HepG2 (cell line): Measurements from ENCODE around the gene CELF4. TPM values are rescaled to one million over a fixed set of nuclear protein-coding genes. Genes with fewer than 3 reads are reported as not detected.

Source experiments
- ATAC-seq: fragments of 200-7000 bp; cut with Tn5 transposase; 3 replicates; pipeline ENCODE4 v1.9.1; 2020; ENCODE audit warnings: mild to moderate bottlenecking, moderate library complexity
- BruUV-seq: library from RNA; stranded (reverse); fragments of 400-500 nt; replicated peaks from 2 replicates; lab custom pipeline; 2021; lab: Mats Ljungman, UMichigan
- CTCF ChIA-PET: fragments of 300-600 bp; formaldehyde crosslinking; extraction: SDS; loops from one replicate; lab custom pipeline; 2021; ENCODE audit warnings: low total read pairs, inconsistent platforms, low intra/inter-chr PET ratio; lab: Yijun Ruan, JAX
- POLR2A ChIA-PET: fragments of 350-600 bp; sonication (Branson Sonifier 250); formaldehyde crosslinking; loops from one replicate; lab custom pipeline; 2020; ENCODE audit warnings: antibody characterized with exemption, inconsistent platforms; lab: Yijun Ruan, JAX
- DNase-seq: peaks from one replicate; pipeline ENCODE4 v3.0.0-alpha.2; 2015; ENCODE audit warnings: low spot score
- FAIRE-seq: peaks from 3 replicates; lab custom pipeline; 2011; peaks lifted over from hg19 to GRCh38; lab: Jason Lieb, UNC
- H2AFZ ChIP-seq: one replicate; pipeline ENCODE4 v1.6.1; 2011; ENCODE audit warnings: low read length, inconsistent platforms
- H3K27ac ChIP-seq: fragments of 300-600 bp; 3 replicates; pipeline ENCODE4 v1.8.0; 2011; ENCODE audit warnings: mixed run types, mild to moderate bottlenecking, mixed read lengths, low read length, inconsistent platforms; ENCODE audit not compliant: insufficient read depth; ENCODE audit errors: extremely low read length
- H3K27me3 ChIP-seq, 2 experiments: fragments of 200-600 bp in 1 of 2; 2 replicates in 1 of 2; 3 replicates in 1 of 2; pipeline versions ENCODE4 v1.6.0 to v1.8.0; 2011; ENCODE audit warnings: low read length in 2 of 2, mild to moderate bottlenecking in 2 of 2, moderate library complexity in 2 of 2, inconsistent platforms in 1 of 2; ENCODE audit not compliant: insufficient read depth in 2 of 2, control insufficient read depth in 1 of 2
- H3K36me3 ChIP-seq, 2 experiments: fragments of 200-600 bp in 1 of 2; replicated peaks in 1 of 2; 2 replicates in 1 of 2; 3 replicates in 1 of 2; pipeline versions ENCODE4 v1.5.1 to v1.8.0; 2011; ENCODE audit warnings: low read length in 2 of 2, inconsistent platforms in 1 of 2; ENCODE audit not compliant: insufficient read depth in 2 of 2, control insufficient read depth in 1 of 2
- H3K4me1 ChIP-seq: 2 replicates; pipeline ENCODE4 v1.5.1; 2012; ENCODE audit warnings: low read length, inconsistent platforms; ENCODE audit not compliant: insufficient read depth
- H3K4me2 ChIP-seq: 2 replicates; pipeline ENCODE4 v1.6.0; 2011; ENCODE audit warnings: low read depth, low read length, inconsistent platforms
- H3K4me3 ChIP-seq, 3 experiments: fragments of 200-600 bp in 1 of 3; sonication (generic), shearing (Covaris generic) in 1 of 3; replicated peaks in 1 of 3; 2 replicates each; pipeline ENCODE4 v1.5.1; 2011 to 2016; ENCODE audit warnings: low read length in 3 of 3, inconsistent platforms in 2 of 3, low read depth in 2 of 3, mild to moderate bottlenecking in 2 of 3, control low read depth in 1 of 3, mixed read lengths in 1 of 3; ENCODE audit not compliant: insufficient read depth in 1 of 3
- H3K79me2 ChIP-seq: one replicate; pipeline ENCODE4 v1.6.1; 2011; ENCODE audit warnings: low read length, inconsistent platforms; ENCODE audit not compliant: insufficient read depth
- H3K9ac ChIP-seq: 2 replicates; pipeline ENCODE4 v1.6.0; 2011; ENCODE audit warnings: mild to moderate bottlenecking, low read depth, low read length, inconsistent platforms; ENCODE audit not compliant: insufficient read depth
- H3K9me3 ChIP-seq: 2 replicates; pipeline ENCODE4 v1.5.1; 2012; ENCODE audit warnings: mild to moderate bottlenecking, low read length
- H4K20me1 ChIP-seq: 2 replicates; pipeline ENCODE4 v1.6.0; 2011; ENCODE audit warnings: inconsistent platforms, mild to moderate bottlenecking, low read length, moderate library complexity; ENCODE audit not compliant: insufficient read depth
- IKZF5 ChIP-seq: IDR thresholded peaks from 2 replicates; pipeline ENCODE4 v1.6.1; 2018; ENCODE audit warnings: missing genetic modification reagents, mild to moderate bottlenecking, missing compliant biosample characterization
- MBNL3 ChIP-seq: fragments of 250-450 bp; sonication (Bioruptor Pico); conservative IDR thresholded peaks from 2 replicates; pipeline ENCODE4 v1.8.0; 2022; ENCODE audit warnings: mild to moderate bottlenecking, inconsistent platforms
- RAD21 ChIP-seq: fragments of 450-650 bp; formaldehyde crosslinking; IDR thresholded peaks from 2 replicates; pipeline ENCODE4 v1.5.0; 2020; ENCODE audit warnings: mild to moderate bottlenecking
- RNF219 ChIP-seq: sonication (generic); formaldehyde crosslinking; IDR thresholded peaks from 2 replicates; pipeline ENCODE4 v1.5.0; 2020; ENCODE audit warnings: mild to moderate bottlenecking, missing genetic modification reagents
- ZNF709 ChIP-seq: sonication (generic); formaldehyde crosslinking; IDR thresholded peaks from 2 replicates; pipeline ENCODE4 v1.5.0; 2020; ENCODE audit warnings: mild to moderate bottlenecking, missing genetic modification reagents
- ZNF792 ChIP-seq: IDR thresholded peaks from 2 replicates; pipeline ENCODE4 v1.6.1; 2016
- WGBS: methylation state at CpG from one replicate; pipeline ENCODE4 v1.1.6; 2017; ENCODE audit warnings: low lambda C conversion rate; 5-methylcytosine and 5-hydroxymethylcytosine counted together
- in situ Hi-C: cut with HindIII; loops from 2 replicates; pipeline ENCODE4 v1.10.0; 2017; ENCODE audit warnings: low pct_unique_long_range_greater_than_20kb; ENCODE audit not compliant: extremely low pct_ligation_motif_present
- intact Hi-C: fragments of 100-400 bp; cut with micrococcal nuclease; formaldehyde crosslinking; loops from one replicate; pipeline ENCODE4 v1.10.0; 2022; ENCODE audit not compliant: unreplicated experiment
- polyA plus RNA-seq, 8 experiments: library from polyadenylated mRNA; depleted of rRNA in 3 of 8; stranded (reverse) in 7 of 8; unstranded in 1 of 8; fragments of >200 nt; fragmentation: Illumina TruSeq in 4 of 8; extraction: Trizol in 4 of 8; gene quantifications; 2 replicates each; pipeline versions ENCODE4 v1.2.1 to v1.2.3, GENCODE V29; 2011 to 2016; ENCODE audit warnings: low read depth in 4 of 8, missing spikeins in 1 of 8, mixed read lengths in 1 of 8; ENCODE audit not compliant: insufficient read depth in 1 of 8
- total RNA-seq, 5 experiments: library from RNA; depleted of rRNA; stranded (reverse); fragments of >200 nt; fragmentation: Illumina TruSeq; extraction: Trizol; gene quantifications; 2 replicates each; pipeline ENCODE4 v1.2.3, GENCODE V29; 2016; ENCODE audit warnings: low read depth in 1 of 5

CELF4 gene
- total and polyA plus RNA-seq, 2 of the 13 experiments (the other 11 are each of a cell fraction or from before 2014, with no cell fraction given), result not detected

- DNase-seq (no peak), FAIRE-seq (no peak), ATAC-seq (no peak)
- Histone ChIP-seq H3K36me3 (no peaks in the 10 kb centered on the region), H3K4me2 (no peak overlapping the region), H3K4me3 (no peak overlapping the region), H3K9me3 (no peaks in the 10 kb centered on the region), H2AFZ (no peak overlapping the region), H3K4me1 (no peaks in the 10 kb centered on the region), H3K27me3 (peaks cover 0 to 58% of the 10 kb centered on the region in 2 experiments; a peak in 4 of 5 replicates), H3K9ac (no peak overlapping the region), H3K79me2 (no peaks in the 10 kb centered on the region), H4K20me1 (peaks cover 2% of the 10 kb centered on the region; the same call in 1 of the 2 replicates), H3K27ac (no peak overlapping the region)
- 0% methylated on average over 2 of the region's 4 CpGs for WGBS
- in situ Hi-C loops, result no loop called here
- intact Hi-C loops, result no loop called here
- ChIA-PET CTCF (no interaction called here), POLR2A (no interaction called here)
- TF ChIP-seq RAD21 (CRISPR knock-in tag), result no peak
- no peak for TF ChIP-seq RNF219
- TF ChIP-seq IKZF5 (CRISPR knock-in tag), result no peak
- TF ChIP-seq ZNF792 (CRISPR knock-in tag), result no peak
- no peak for TF ChIP-seq MBNL3 (CRISPR knock-in tag)
- no peak for TF ChIP-seq ZNF709 (CRISPR knock-in tag)
- no TSS peak for BruUV-seq
Observed at GRCh38 chr18:37543321-37543720, 22.3 kb downstream of the CELF4 start.
